NCI-H226 (cell line): Measurements from ENCODE around the gene CBFA2T2.
"Not testable (repeated sequence)": the region's sequence is repeated elsewhere in the genome, so short reads cannot be mapped to it uniquely, and the experiment has no call there.

Experiments
- DNase-seq: peaks from one replicate; pipeline ENCODE4 v3.0.0-alpha.2; 2015

The CBFA2T2 gene

DNA sequence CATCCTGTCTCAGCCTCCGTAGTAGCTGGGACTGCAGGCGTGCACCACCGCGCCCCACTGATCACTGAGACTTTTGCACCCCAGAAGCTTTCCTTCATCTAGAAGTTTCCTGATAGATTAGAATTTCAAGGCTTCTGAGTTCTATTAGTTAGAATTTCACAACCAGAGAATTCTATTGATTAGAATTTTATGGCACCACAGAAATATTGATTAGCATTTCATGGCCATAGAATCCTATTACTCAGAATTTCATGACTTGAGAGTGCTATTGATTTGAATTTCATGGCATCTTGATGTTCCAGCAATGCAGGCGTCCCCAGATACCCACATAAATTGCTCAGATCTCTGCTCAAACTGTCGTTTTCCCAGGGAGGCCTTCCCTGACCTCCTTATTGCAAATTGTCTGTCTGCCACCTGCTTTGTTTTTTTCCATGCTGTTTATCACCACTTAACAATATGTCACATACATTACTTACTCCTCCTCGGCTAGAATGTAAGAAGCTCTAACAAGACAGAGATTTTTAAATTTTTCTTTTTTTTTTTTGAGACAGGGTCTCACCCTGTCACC lies 16.9 kb upstream of the CBFA2T2 start:
- no peak for DNase-seq

DNA sequence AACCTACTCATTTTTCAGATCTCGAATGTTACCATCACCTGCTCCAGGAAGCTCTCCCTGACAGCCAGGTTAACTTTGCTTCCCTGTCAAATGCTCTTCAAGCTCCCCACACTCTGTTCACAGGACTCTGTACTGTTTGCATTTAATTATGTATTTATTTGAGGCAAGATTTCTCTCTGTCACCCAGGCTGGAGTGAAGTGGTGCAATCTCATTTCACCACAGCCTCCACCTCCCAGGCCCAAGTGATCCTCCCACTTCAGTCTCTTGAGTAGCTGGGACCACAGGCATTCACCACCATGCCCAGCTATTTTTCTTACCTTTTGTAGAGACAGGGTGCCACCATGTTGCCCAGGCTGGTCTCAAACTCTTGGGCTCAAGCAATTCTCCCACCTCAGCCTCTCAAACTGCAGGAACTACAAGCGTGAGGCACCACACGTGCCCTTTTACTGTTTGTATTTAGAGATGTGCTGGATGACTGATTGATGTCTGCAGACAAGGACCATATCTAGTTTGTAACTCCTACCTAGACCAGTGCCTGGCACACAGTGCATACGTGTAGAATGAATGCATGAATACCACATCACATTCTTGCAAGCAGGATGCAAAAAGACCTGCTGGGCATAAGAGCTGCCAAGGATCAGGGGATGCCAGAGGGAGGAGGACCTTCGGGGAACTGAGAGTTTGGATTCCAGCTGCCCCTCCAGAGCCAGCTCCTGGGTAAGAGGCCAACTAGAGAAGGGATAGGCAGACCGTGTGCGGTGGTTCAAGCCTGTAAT lies 15.6 kb upstream of the CBFA2T2 start:
- DNase-seq: no peak

DNA sequence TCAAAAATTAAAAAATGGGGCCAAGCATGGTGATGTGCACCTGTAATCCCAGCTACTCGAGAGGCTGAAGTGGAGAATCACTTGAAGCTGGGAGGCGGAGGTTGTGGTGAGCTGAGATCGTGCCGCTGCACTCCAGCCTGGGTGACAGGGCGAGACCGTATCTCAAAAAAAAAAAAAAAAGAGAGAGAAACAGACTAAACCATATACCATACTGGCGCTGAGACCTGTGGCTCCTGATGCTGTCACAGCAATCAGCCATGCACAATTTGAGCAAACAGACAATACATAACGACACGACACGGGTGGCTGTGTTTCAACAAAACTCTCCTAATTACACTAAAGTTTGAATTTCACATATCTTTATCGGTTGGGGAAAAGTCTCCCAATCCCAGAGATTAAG lies 14.9 kb upstream of the CBFA2T2 start:
- no peak for DNase-seq

DNA sequence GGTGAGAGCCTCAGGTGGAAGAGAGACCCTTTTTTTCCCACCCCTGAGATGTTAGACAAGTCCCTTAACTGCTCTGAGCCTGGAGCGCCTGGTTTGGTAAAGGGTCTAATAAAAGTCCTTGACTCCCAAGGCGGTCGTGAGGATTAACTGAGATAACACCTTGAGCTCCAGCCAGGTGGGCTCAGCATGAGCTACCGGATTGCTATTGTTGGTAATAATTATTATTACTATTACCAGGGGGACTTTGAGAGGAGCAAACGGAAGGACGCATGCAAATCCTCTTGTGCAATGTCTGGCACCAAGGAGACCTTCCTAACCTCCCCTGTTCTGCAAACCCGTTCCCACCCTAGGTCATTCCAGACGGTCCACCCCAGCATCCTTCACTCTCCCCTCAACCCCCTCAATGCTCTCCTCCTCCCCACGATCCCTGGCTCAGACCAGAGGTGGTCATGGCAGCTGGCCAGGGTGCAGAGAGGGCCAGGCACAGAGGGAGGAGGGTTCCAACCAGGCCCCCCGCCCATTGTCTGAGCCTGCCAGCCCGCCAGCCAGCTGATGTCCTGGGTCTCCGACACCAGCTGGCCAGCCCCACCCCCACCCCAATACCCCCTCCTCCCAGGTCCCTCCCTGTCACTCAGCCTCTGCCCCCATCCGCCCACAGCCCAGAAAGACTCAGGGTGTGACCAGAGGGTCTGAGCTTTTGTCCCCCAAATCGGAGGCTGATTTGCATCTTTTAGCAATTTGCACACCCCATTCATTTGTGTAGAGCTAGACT lies 14.3 kb upstream of the CBFA2T2 start:
- DNase-seq: no peak

DNA sequence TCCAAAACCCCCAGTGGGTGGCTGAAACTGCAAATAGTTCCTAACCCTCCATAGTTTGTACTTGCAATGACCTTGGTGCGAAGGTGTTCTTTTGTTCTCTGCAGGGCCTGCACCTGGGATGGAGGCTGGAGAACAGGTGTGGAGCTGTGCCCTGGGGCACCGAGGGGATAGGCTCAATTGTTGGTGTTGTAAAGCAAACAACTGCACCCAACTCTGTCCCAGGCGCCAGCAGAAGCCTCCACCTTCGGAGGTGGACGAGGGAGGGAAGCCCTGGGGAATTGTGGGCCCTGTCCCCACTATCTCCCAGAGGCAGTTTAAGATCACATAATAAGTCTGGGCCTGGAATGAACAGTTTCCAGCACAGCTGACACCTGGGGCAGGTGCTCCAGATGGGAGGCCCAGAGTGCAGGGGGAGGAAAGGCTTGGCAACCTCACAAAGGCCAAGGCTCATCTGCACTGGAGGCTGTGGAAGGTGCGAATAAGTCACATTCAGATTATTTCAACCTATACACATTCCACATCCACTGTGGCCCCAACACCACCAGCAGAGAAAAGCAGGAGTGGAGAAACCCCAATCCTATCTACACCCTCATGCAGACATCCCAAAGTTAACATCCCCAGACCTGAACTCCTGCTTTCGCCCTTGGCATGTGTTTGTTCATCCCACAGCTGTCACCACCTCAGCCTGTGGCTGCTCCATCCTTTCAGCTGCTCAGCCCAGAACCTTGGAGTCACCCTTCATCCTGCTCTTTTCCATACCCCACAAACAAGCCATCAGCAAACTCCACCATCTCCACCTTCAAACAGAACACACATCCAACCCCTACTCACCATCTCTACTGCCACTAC lies 12.3 kb upstream of the CBFA2T2 start:
- no peak for DNase-seq

DNA sequence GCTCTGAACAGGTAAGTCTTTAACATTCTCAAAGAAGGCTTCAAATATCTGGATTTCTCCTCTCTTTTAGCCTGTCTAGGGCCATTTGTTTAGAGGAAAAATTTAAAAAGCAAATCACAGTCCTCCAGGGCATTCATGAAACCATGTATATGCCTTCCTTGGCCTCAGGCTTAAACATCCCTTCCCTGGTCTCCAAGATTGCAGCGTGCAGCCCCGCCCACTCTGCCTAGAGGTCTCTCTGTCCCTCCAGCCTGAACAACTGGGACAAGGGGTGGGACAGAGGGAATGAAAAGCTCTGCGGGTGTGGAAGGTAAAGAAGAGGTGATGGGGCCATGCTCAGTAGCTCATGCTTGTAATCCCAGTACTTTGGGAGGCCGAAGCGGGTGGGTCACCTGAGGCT lies 9.8 kb upstream of the CBFA2T2 start:
- no peak for DNase-seq

DNA sequence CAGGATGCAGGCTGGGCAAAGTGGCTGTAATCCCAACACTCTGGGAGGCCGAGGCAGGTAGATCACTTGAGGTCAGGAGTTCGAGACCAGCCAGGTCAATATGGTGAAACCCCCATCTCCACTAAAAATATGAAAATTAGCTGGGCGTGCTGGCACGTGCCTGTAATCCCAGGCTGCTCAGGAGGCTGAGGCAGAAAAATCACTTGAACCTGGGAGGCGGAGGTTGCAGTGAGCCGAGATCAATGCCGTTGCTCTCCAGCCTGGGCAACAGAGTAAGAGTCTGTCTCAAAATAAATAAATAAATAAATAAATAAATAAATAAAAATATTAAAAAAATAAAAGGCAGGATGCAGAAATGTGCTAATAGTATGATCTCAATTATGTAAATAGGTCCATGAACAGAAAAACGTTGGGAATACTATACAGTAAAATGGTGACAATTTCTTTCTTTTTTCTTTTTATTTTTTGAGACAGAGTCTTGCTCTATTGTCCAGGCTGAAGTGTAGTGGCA lies 8.4 kb upstream of the CBFA2T2 start:
- no peak for DNase-seq

DNA sequence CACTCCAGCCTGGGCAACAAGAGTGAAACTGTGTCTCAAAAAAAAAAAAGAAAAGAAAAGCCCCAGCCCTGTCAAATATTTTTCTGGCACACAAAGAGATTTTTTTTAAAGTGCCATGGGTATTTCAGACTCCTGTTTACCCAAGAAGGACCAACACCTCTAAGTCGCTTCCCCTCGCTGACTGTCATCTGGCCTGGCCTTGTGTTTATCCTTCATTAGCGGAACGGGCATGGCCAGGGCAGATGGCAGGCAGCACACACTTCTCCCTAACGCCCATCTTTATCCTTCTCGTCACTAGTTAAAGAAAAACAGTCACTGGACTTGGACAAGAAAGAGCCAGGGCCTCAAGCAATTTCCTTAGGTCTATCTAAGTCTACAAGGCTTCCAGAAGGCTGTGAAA lies 7.3 kb upstream of the CBFA2T2 start:
- DNase-seq: no peak

DNA sequence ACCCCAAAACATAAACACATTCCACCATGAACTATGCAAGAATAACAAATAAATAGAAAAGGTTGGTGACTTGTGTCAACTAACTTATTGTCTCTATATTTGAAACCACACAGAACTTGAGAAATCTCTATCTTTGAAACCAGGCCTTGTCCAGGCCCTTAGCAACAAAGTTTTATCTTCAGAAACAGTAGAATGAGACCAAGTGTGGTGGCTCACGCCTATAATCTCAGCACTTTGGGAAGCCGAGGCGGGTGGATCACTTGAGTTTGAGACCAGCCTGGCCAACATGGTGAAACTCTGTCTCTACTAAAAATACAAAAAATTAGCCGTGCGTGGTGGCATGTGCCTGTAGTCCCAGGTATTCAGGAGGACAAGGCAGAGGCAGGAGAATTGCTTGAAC lies 6.7 kb upstream of the CBFA2T2 start:
- DNase-seq: not testable (repeated sequence)

DNA sequence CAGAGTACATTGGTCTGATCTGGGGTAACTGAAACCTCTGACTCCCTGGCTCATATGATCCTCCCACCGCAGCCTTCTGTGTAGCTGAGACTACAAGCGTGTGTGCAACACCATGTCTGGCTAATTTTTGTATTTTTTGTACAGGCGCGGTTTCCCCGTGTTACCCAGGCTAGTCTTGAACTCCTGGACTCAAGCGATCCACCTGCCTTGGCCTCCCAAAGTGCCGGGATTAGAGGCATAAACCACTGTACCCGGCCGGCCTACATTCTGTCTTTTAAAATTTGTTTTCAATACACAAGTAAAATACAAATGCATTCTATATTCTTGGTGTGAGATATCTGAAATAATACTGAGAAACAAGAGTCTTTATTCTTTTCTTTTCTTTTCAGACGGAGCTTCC lies 1.7 kb upstream of the CBFA2T2 start:
- DNase-seq: no peak

DNA sequence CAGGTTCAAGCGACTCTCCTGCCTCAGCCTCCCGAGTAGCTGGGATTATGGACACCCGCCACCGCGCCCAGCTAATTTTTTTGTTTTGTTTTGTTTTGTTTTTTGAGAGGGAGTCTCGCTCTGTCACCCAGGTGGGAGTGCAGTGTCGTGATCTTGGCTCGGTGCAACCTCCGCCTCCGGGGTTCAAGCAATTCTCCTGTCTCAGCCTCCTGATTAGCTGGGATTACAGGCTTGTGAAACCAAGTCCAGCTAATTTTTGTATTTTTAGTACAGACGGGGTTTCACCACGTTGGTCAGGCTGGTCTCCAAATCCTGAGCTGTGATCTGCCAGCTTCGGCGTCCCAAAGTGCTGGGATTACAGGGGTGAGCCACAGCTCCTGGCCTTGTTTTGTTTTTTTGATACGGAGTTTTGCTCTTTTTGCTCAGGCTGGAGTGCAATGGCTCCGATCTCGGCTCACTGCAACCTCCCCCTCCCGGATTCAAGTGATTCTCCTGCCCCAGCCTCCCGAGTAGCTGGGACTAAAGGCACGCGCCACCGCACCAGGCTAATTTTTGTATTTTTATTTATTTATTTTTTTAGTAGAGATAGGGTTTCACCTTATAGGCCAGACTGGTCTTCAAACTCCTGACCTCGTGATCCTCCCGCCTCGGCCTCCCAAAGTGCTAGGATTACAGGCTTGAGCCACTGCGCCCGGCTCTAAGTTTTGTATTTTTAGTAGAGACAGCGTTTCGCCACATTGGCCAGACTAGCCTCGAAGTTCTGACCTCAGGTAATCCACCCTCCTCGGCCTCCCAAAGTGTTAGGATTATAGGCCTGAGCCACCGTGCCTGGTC lies 1.0 kb upstream of the CBFA2T2 start:
- not testable (repeated sequence) for DNase-seq

DNA sequence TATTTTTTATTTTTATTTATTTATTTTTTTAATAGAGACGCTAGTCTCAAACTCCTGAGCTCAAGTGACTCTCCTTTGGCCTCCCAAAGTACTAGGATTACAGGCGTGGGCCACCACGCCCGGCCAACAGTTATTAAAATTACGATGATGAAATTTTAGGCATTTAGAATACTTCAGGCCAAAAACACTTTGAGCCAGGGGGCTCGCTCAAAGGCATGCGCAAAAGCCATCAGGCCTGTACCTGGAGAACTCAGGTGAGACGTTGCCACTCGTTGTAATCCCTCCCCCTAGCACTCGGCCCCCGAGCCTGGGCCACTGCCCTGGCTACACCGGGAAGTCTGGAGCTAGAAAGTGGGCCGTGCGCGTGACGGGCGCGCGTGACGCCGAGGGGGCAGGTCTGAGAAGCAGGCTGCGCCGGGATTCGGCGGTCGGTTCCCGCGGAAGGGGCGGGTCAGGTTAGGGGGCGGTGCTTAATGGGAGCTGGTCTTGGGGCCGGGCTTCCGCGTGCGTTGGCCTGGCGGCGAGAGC lies 337 bp upstream of the CBFA2T2 start:
- peak; percentile 95 for DNase-seq

DNA sequence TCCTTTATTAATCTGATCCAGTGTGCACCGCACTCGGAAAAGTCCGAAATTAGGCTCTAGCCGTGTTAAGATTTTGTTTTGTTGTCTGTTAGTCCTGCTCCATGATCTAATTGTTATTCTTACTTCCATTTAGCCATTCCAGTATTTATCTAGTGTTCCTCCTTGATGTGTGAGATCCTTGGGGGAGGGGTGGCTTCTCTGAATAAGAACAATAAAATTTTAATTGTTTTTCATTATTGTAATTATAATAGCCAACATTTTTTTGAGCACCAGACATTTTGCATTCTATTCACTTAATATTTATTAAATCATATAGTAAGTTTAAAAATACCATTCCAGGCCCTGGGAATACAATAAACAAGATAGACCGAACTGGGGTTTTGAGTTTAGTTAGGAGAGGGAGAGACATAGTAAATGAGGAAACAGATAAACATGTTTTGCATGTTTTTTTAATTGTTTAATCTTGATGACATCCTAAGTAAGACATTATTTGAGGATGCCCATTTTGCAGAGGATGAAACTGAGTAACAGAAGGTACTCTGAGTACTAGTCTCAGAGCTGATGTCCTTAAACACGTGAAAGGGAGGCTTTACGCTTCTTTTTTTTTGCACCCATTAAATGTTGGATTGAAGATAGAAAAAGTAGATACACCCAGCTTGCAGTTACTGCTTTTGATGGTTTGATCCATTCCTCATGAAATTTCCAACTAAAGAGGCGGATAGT lies 1.2 kb downstream of the CBFA2T2 start:
- no peak for DNase-seq

DNA sequence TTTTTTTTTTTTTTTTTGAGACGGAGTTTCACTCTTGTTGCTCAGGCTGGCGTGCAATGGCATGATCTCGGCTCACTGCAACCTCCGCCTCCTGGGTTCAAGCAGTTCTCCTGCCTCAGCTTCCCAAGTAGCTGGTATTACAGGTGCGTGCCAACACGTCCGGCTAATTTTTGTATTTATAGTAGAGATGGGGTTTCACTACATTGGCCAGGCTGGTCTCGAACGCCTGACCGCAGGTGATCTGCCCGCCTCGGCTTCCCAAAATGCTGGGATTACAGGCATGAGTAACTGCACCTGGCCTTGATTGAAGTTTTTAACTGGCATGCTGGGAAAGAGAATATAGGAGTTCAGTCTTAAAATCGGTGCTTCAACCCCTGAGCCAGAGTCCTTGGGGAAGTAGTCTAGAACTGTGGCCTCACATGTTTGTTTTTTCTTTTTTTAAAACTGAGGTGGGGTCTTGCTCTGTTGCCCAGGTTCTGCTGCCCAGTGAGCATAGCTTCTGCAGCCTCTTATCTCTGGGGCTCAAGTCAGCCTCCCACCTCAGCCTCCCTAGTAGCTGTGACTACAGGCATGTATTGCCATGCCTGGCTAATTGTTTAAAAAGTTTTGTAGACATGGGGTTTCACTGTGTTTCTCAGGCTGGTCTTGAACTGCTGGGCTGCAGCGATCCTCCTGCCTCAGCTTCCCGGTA lies 3.3 kb downstream of the CBFA2T2 start:
- no peak for DNase-seq

DNA sequence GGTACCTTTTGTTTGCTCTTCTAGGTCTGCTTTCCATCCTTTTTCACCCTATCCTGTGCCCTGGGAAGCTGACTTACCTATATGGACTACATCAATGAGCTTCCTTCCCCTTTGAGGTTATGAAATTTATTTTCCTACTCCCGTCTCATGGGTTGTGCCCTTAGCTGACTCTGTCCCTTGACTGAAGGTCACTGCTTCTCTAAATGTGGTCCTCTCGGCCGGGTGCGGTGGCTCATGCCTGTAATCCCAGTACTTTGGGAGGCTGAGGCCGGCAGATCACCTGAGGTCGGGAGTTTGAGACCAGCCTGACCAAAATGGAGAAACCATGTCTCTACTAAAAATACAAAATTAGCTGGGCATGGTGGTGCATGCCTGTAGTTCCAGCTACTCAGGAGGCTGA lies 6.9 kb downstream of the CBFA2T2 start:
- not testable (repeated sequence) for DNase-seq

DNA sequence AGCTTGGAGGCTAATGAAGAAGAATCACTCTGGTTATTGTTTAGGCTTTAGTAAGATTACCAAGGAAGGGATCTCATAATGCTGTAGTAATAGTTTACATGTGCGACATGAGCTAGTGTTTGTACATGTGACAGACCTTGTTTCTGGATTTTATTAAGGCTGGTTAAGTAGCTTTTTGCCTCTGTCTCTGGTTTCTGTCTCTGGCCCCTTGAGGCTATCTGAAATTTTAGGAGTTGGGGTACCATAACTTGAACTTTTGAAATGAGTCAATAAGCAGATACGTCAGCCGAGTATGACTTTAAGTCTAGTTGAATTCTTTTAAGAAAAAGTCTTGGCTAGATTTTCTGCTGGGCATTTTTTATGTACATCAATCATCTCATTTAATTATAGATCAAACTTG lies 9.5 kb downstream of the CBFA2T2 start:
- no peak for DNase-seq

DNA sequence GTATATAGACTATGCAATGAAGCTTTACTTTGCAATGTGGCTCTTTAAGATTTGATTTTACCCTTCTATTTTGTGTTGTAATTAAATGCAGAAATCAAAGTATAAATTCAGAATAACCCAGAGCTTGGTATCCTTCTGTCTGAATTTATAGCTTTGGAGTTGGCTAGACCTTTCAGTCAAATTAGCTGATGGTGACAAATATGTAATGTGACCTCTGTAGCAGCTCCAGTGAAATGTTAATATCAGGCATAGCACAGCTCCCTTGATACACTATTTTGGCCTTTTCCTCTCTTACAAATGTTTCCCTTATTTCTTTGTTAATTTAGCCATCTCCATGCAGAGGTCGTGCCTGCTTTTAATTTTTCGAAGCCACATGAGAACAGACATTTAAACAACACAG lies 11.1 kb downstream of the CBFA2T2 start:
- no peak for DNase-seq

DNA sequence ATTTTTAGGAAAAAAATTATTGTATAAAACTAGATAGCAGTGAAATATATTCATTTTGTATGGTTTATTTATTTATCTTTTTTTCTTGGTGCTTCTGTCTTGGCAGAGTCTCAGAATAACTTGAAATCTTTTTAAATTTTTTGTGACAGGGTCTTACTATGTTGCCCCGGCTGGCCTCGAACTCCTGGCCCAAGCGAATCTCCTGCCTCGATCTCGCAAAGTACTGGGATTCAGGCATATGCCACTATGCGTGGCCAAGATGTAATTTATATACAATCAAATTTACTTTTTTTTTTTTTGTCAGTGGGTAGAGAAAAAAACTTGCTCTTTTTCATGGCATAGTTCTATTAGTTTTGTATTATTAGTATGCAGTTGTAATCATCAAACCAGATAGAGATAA lies 13.7 kb downstream of the CBFA2T2 start:
- DNase-seq: no peak

DNA sequence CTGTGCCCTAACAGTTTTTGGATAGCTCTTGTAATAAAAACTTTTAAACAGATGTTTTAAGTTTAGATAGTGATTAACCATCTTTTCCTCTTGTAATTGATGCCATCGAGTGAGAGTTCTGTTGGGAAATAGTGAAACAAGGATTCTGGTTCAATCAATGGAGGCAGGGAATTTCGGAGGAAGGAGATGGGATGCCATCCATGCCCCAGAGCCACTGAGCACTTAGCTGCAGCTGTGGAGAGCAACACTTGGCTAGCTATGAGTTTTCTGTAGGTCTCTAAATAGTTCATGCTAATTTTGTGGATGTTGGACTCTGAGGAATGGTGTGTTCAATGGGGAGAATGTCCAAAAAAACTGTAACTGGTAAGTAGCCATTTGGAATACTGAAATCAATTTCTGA lies 16.7 kb downstream of the CBFA2T2 start:
- no peak for DNase-seq

DNA sequence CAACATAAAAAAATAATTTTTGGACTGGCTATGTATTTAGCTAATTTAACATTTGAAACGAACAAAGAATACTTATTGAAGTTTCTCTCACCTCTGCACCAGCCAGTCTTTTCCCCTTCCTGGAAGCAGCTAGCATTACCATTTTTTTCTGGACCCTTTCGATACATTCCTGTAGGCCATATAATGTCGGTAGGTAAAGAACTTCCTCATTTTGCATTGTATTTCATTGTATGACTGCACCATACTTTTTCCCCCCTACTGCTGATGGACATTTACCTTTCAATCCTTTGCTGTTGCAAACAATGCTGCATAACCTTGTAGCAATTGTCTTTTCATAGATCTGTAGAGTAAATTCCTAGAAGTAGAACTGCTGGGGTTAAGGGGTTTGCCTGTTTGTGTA lies 17.6 kb downstream of the CBFA2T2 start:
- no peak for DNase-seq
